Hematopoietic multipotent progenitor cell treated with erythropoietin and hydrocortisone succinate and interleukin-3 and kit ligand, for 8 days (in vitro differentiated cells): ENCODE results near the gene PLIN1.
A peak's percentile ranks its signal among the peaks of the same experiment; 100 is the strongest.

Source experiments
- DNase-seq: peaks from one replicate; pipeline ENCODE4 v3.0.0-alpha.2; 2015

The PLIN1 gene

DNA sequence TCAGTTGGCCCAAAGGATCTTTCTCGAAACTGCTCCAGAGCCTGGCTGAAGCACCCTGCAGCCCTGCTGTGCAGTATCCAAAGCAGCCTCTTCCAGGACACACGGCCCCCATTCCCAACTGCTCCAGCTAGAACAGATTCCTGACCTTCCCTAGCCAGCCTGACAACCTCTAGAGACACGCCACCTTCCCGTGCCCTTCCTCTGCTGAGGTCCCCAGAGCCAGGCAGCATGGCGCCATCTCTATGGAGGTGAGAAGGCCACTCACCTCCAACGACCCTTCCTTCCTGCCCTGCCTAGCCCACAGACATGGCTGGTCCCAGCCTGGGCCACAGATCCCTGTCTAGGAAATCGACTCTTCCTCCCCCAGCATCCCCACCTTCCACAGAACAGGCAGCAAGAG lies 27.0 kb downstream of the PLIN1 start:
- DNase-seq, result no peak

DNA sequence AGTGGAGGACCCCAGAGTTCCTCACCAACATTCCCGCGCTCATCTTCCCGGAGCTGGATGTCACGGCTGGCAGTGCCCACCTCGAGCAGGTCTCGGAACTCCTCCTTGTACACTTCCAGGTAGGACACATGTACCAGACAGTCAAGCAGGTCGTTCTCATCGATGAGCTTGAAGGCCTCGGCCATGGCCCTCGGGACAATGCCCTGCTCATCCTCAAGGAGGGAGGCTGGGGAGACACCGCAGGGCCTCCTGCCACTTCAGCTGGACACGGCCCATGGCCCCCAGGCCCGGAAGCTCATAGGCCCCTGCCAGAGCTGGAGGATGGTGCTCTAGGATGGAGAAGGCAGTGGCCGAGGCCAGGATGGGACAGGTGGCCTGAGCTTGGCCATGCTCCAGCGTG lies 29.5 kb downstream of the PLIN1 start:
- DNase-seq, result no peak

DNA sequence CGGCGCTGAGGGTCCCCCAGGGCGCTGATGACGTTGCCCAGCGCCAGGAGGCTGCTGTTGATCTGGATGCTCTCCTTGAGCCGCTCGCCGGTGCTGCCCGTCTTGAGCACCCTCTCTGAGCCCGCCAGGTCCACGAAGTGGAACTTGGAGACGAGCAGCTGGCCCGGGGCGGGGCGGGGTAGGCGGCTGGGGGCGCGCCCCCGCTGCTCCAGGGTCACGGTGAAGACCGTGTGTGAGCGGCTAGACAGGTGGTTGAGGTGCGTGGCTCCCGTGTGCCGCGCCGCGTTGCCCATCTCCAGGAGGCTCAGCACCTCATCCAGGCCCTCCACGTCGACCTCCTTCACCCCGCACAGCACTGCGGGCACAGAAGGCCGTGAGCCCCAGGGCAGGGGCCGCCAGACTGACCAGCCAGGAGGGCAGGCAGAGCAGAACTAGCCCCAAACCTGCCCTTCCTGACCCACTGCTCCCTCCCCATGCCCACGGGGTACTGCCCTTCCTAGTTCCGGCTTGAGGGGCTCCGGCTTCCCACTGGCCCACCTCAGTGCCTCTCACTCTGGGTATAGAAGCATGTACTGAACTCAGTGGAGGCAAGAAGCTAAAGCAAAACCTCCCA lies 30.0 kb downstream of the PLIN1 start:
- no peak for DNase-seq

DNA sequence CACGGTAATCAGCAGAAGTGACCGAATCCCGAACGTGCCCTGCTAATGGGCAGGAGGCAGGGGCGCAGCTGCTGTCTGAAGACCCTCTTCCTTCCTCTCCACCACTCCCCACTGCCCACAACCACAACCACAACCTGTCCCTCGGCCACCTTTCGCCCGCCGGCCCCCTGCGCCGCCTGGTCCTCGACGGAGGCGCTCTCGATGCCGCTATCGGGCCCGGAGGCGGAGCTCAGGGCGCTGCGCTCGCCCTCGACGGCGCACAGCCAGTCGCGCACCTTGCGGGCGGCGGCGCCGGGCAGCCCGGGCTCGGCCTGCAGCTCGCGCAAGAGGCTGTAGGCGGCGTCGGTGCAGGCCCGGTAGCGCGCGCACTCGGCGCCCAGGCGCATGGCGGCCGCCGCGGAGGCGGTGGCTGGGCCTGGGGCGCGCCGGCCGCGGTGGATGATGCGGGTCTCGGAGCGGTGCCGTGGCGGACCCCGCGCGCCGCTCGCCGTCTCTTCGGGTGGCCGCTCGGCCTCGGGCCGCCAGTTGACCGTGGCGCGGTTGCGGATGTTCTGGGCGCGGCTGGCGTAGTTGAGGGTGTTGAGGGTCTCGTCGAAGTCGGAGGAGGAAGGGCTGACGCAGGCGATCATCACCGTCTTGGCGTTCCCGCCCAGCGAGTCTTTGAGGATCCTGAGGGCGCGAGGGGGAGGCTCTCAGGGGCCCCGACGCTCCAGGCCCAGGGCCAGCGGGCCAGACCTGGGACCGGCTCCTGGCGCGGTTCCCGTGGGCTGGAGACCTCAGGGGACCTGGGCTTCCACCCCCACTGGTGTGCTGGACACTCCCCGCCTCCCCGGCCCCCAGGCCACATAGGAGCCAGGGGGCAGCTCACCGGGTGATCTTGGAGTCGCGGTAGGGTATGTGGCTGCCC lies 30.8 kb downstream of the PLIN1 start:
- DNase-seq, result no peak

DNA sequence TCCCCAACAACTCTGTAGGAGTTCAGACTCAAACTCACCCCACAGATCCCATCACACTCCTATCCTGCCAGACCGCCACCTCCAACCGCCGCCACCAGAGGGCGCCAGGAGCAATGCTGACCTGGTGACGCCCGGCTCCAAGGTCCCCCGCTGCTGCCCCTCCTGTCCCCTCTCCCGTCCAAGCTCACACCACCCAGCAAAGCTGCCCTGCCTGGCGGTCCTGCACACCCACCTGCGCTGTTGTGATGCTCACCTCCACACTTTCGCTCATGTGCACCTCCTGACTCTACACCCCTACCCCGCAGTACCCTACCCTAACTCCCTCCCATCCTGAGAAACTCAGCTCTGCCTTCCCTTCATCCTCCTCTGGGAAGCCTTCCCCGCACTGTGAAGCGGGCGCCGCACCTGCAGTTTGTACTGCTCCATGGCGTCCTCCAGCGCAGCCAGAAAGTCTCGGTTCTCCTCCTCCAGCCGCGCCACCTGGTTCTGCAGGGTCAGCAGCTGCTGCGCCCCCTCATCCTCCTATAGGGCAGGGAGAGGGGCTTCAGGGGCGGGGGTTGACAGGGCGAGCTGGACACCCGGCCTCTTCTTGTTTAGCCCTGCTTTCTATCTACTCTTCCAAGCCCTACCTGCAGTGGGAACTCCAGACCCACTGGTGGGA lies 31.8 kb downstream of the PLIN1 start:
- peak; percentile 58 for DNase-seq

DNA sequence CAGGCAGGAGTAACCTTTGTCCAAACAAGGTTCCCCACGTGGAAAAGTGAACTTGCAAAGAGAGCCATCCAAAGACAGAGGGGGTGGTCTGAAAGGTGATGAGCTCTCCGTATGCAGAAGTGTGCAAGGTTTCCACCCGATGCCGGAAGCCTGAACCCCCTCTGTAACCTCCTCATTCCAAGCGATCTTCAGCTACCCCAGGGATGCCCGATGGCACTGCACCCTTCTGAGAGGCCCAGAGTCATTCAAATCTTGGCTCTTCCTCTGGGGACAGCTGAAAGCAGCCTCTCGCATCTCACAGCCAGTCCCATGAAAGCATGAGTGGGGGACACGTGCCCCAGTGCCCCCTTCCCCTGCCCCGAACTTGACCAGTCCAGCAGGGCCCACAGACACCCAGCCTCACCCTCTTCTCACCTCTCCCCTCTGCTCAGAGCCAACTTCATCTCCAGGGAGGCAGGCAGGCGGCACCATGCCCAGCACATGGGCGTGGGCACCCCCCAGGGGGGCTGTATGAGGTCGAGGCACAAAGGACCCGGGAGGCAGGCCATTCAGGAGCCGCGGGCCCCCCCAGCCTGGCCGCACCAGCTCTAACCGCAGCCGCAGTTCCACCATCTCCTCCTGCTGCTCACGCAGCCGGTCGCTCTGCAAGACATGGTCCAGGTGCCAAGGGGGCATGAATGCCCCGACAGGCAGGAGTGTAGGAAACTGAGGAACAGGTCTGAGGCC lies 32.6 kb downstream of the PLIN1 start:
- no peak for DNase-seq

DNA sequence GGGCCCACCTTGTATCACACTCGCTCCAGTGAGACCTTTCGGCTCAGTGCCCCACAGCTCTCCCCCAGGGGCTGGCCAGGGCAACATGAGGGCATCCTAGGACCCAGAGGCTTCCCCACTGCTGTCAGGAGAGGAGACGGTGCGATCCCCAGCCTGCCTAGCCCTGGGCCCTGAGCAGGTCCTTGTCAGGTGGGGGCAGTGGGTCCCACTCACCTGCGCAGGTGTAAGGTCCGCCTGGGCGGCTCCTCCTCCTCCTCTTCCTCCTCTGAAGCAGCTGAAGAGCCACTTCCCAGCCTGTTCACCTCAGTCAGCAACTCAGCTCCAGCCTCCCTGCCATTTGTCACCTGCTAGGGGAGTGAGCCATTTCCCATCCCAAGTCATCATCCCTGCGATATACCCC lies 33.5 kb downstream of the PLIN1 start:
- no peak for DNase-seq

DNA sequence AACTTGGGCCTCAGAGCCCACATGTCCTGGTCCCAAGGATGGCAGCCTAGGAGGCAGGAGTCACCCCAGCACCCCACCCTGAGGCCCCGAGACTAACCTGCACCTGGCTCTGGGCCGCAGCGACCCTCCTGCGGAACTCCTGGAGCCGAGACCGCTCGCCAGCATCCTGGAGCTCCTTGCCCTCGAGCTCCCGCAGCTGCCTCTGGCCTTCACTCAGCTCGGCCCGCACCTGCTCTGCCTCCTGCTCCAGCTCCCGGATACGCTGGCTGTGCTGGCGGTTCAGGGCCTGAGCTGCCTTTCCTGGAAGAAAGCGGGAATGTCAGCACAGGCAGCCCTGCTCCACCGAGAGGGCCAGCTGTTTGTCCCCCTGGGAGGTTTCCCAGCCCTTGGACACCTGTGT lies 37.1 kb downstream of the PLIN1 start:
- no peak for DNase-seq

DNA sequence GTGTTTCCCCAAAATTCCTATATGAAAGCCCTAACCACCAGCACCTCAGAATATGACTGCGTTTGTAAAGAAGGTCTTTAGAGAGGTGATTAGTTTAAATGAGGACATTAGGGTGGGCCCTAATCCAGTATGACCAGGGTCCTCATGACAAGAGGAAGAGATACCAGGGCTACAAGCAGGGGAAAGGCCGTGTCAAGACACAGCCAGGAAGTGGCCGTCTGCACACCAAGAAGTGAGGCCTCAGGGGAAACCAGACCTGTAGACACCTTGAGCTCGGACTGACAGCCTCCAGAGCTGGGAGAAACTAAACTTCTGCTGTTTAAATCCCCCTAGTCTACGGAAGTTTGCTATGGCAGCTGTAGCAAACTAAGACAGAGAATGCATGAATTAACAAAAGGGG lies 38.1 kb downstream of the PLIN1 start:
- DNase-seq, result no peak

DNA sequence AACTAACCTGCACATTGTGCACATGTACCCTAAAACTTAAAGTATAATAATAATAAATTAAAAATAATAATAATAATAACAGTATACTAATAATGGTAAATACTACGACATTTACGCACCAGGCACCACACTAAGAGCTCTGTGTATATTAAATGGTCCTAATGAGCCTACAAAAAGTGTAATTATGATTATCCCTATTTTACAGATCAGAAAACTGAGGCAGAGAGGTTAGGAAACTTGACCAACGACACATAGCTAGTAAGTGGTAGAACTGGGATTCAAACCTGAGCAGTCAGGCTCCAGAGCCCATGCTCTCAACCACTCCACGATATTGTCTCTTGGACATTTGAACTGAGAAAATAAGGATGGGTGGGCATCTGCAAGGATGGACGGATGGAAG lies 38.9 kb downstream of the PLIN1 start:
- no peak for DNase-seq

DNA sequence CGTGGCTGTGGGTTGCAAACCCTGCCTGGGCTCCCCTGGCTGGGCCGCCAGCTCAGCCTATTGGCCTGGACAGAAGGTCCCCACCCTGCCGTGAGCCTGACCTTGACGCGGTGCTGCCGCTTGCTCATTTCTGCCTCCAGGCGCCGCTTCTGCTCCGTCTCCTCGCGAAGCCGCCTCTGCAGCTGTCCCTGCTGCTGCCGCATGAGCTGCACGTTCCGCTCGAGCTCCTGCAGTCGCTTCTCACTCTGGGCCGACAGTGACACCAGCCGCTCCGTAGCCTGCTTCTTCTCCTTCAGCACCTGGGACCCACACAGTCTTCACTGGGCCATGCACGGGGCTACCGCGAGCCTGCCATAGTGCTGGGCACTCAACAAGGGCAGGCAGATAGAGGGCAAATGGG lies 45.6 kb downstream of the PLIN1 start:
- no peak for DNase-seq

DNA sequence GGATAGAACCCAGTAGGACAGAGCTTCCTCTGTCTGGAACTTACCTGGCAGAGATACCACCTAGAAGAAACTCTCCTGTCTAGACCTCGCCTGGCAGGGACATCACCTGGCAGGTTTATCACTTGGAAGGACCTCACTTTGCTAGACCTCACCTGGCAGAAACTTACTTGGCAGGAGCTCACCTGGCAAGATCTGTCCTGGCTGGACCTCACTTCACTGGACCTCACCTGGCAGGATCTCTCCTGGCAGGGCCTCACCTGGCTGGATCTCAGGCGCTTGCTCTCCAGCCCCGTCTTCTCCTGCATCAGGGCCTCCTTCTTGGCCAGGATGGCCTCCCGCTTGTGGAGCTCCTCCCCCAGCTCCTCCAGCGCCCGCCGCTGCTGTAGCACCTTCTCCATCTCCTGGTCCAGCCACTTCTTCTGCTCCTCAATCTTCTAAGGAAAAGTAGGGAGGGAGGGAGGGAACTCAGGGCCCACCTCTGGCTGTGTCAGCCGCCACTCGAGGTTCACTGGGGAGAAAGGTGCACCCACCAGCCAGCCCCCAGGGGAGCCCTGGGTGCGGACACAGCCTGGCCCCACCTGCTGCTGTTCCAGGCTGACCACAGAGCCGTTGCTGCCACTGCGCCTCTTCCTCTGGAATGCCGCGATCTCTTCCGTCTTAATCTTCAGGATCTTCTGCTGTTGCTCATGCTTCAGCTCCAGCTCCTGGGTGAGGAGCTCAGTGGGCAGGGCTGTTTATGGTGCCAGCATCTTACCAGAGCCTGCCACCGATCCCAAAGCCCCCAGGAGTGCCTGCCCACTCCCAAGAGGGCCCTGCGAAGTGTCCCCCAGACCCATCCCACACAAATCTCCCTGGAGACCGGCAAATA lies 46.4 kb downstream of the PLIN1 start:
- DNase-seq, result no peak

DNA sequence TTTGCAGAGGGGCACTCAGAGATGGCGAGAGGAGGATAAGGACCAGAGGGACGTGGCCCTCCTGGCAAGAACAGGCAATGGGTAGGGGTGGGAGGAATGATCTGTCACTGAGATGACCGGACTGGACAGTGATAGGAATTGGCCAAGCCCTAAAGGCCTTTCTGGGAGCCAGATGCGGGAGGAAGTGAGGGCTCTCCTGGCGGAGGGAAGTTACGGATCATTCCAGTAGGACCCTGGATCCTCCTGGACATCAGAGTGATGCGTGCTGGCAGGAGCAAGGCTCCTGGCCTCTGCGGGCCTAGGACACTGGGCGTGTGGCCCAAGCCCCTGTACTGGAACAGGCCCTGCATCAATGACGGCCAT lies 47.3 kb downstream of the PLIN1 start:
- DNase-seq, result no peak

DNA sequence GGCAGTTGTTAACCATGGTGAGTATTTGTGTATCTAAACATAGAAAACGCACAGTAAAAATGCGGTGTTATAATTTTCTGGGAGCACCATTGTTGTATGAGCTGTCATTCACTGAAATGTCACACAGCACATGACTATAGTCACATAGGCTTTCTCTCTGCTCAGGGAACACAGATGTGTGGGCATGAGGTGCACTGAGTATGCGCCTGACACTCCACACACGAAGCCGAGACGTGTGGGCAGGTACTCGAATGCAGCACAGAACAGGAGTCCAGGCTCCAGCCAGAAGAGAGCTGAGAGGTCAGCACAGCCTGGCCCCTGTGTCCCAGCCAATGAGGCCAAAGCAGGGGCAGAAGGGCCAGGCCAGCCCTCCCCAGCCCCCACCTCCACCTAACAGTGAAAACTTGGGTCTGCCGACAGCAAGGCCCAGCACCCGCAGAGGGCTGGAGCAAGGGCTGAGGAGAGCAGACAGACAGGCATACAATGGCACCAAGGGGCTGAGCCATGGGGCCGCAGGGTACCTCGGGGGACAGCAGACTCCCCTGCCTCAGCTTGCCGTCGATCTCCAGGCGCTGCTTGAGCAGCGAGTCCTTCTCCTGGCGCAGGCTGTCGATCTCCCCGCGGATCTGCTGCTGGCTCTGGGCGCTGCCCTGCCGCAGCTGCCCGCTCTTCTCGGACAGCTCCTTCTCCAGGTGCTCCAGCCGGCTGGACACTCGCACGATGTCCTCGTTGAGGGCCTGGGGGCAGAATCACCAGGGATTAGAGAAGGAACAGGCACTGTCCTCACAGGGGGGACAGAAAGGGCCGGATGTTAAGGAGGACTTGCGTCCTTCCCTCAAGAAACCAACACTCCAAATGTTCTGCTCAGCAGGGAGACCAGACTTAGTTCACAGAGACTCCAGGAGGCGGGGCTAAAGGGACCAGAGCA lies 47.9 kb downstream of the PLIN1 start:
- no peak for DNase-seq

DNA sequence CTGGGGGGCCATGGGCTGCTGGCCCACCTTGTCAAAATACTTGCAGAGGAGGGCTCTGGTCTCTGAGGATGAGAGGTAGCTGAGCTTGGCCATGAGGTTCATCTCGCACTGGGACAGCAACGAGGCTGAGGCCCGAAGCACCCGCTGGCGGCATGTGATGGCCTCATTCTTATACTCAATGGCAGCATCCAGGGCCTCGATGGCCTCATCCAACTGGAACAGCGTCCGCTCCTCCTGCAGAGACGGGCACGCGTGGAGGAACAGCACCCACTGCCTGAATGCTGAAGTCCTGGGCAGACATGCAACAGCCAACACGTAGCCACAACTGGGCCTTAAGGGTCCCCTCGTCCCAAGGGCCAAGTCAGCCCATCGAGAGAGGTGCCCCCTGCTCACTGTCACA lies 48.9 kb downstream of the PLIN1 start:
- no peak for DNase-seq

DNA sequence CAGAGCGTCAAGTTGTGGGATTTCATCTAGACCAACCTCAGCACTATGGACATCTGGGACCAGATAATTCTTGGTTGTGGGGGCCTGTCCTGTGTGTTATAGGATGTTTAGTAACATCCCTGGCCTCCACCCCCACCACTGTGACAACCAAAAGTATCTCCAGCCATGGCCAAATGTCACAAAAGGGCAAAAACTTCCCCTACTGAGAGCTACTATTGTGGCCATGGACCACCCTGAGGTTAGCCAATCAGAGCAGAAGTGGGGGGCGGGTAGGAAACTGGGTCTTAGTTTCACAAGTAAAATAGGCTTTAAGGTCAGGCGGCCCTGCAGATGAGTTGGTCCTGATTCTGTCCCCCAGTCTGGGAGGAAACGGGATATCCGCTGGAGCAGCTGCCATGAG lies 49.3 kb downstream of the PLIN1 start:
- no peak for DNase-seq

DNA sequence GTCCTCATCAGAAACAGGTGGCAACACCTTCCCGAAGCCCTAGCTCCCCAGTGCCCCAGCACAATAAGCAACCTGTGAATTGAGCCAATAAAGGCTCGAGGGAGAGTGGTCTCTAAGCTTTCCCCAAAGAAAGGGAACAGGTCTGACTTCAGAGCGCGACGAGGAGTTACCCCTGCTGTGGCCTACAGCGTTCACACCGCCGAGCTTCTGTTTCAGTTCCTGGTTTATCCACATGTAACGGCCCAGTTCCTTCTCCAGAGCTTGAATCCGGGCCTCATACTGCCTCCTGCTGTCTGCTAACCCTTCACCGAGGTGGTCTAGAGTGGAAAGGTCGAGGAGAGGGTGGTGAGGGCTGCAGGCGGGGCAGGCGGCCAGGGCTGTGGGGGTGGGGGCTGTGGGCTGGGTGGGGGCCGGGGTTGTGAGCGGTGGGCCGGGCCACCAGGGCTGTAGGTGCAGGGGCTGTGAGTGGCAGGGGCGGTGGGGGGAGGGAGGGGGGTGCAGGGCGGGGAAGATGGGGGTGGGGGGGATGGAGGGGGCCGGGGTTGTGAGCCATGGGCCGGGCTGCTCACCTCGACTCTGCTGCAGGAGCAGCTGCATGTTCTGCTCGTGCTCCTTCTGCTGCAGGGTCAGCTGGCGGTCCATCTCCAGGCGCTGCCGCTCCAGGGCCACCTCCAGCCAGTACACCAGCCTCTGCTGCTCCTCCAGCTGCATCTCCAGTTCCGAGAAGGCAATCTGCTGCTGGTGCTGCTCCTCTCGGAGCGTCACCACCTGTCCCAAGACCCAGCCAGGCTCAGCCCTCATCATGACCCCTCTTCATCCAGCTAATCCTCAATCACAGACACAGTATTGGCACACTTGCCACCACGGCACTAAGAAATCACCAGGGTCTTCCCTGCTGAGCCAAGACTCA lies 50.1 kb downstream of the PLIN1 start:
- DNase-seq, result no peak

DNA sequence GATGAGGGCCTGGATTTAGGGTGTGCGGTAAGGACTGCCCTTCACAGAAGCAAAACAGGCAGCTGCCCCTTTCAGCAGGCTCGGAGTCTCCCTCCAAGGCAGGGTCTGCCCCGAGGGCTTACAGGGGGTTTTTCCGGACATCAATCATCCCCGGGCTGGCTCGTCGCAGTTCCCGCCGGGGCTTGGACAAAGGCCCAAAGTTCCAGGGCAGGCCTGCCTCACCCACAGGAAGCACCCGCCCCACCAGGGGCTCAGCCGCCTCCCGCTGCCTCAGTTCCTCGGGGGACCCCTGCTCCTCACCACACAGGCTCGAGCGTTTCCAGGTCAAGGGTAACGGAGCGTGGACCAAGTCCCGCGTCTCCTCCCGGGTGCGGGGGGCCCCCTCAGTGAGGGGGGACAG lies 50.9 kb downstream of the PLIN1 start:
- no peak for DNase-seq

DNA sequence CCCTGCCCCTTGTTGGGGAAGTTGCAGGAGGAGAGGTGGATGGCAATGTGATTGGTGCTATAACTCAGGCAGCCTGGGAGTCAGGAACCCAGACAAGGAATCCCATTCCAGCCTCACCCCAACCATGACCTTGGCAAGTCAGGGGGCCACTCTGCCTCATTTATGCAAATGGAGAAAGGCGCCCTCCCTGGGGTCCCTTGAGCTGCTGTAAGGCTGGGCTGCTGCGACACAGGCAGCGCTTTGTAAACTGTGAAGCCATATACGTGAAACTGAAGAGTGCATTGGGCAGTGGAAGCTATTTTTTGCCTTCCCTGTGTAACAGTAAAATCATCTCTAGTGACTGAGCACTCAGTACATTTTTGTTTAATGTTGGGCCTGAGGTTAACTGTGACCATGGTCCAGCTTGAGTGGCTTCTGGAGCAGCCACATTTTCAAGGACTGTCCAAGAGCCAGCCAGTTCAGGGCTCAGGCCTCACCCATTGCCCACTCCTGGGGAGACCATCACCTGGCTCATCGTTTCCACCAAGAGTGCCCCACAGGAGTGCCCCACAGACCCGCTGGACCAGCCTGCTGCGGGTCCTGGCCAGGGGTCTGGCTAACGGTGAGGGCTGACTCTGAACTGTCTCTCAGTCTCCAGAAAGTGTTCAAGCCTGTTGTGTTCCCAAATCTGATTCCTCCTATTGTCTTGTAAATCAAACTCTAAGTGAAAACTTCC lies 51.8 kb downstream of the PLIN1 start:
- no peak for DNase-seq

DNA sequence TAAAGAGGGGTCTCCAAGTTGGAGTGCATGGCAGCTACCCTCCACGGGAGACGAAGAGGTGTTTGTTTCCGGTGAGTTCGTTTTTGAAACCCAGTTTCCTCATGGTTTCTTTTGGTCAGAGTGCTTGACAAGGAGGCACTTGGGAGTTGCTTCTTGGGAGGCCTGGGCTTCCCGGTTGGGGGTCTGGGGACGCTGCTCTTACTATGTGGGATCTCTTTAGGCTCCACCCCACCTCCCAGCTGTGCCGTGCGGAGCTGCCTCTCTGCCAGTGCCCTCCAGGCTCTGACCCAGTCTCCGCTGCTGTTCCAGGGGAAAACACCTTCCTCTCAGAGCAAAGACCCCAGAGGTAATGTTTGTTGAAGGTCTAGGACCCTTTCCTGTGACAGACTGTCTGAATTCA lies 53.5 kb downstream of the PLIN1 start:
- no peak for DNase-seq
